GM21423 (cell line): ENCODE results near the gene ME2.
"Not testable (repeated sequence)": the region's sequence is repeated elsewhere in the genome, so short reads cannot be mapped to it uniquely, and the experiment has no call there.

Source experiments
- ATAC-seq: cut with Tn5 transposase; IDR thresholded peaks from one replicate; pipeline ENCODE4 v1.9.1; 2021; ENCODE audit warnings: mild to moderate bottlenecking, moderate library complexity; ENCODE audit not compliant: unreplicated experiment

ME2 gene

DNA sequence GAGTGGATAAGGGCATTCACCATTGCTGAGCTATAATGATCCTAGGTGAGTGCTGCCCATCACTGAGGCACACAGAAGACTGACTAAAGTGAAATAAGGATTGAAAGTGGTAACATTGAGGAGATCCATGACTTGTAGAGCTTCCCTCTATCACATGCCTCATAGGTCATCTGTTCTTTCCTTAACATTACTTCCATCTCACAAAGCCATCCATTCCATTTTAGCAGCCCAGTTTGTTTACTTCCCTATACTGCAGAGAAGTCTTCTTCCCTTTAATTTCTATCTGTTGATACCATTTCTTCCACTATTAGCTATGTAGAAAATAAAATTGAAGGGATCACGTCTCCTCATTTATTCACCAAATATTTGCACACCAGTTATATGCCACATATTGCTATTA lies 32.1 kb downstream of the ME2 start:
- no peak for ATAC-seq

DNA sequence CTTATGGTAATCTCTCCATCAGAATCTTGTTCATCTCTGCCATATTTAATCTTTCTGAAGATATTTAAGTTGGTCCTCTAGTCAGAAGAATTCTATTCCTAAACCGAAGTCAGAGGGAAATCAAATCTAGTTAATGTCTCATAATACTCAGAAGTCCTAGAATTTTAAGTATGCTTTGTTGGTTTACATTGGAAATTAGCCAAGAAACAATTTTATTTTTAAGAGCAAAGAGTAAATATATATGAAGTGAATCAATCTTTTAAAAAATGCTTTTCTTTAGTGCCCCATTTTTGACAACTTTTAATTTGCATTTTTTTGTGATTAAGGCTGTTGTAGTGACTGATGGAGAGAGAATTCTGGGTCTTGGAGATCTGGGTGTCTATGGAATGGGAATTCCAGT lies 38.1 kb downstream of the ME2 start:
- no peak for ATAC-seq

DNA sequence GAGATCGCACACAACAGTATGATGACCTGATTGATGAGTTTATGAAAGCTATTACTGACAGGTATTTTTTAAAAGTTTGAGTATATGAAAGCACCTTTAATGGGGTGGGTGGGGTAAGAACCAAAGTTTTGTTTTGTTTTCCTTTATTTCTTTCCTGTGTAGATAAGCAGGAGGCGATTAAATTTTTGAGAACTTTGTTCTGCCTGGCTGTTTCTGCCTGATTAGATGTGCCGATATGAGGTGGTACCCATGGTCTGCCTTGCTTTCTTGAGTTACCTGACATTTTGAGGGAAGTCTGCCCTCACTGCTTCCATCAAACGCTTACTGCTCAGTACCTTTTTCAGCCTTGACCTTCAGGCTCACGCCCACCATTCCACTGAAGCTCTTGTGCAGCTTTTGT lies 39.2 kb downstream of the ME2 start:
- ATAC-seq: no peak

DNA sequence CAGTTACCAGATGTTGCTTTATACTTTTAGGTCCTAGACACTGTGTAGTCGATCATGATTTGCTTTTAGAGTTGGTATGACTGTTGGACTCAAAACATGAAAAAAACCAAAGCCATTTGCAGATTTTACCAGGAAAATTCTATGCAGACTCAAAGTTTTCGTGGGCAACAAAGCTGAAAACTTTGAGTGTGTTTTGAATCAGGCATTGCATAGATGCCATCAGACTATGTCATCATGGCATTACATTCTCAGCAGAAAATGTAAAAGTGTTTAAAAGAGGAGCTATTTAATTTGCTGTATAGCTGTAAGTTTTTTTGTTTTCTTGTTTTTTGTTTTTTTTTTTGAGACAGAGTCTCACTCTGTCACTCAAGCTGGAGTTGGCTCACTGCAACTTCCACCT lies 45.5 kb downstream of the ME2 start:
- no peak for ATAC-seq

DNA sequence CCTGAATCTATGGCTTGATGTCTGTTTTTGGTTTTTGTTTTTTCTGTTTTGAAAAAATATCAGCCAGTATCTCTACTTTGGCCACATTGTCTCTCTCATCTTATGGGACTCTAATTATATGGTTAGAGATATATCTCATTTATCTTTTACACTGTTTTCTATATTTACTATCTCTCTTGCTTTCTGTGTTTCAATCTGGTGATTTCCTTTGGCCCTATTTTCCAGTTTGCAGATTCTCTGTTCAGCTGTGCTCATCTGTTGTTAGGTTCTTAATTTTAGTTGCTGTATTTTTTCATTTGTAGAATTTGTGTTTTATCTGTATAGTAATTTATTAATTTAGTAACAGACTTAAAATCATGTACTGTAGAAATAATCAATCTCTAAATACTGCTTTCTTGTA lies 47.6 kb downstream of the ME2 start:
- ATAC-seq: no peak

DNA sequence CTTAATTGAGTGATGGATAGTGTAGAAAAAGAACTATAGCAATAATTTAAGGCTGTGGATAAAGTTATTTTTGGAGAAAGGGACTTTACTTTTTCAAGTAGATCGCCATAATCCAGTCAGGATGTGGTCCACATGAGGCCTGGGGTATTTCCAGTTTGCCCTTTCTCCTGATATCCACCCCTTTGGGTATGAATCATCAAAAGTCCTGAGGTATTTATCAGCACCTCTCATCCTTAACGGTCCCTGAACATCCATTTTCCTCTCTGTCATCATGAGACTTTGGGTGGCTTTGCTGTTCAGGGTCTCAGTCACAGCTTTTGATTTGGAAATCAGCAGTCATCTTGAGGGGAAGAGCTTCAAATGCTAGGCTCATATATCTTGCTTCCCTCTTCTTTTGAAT lies 49.6 kb downstream of the ME2 start:
- ATAC-seq: no peak

DNA sequence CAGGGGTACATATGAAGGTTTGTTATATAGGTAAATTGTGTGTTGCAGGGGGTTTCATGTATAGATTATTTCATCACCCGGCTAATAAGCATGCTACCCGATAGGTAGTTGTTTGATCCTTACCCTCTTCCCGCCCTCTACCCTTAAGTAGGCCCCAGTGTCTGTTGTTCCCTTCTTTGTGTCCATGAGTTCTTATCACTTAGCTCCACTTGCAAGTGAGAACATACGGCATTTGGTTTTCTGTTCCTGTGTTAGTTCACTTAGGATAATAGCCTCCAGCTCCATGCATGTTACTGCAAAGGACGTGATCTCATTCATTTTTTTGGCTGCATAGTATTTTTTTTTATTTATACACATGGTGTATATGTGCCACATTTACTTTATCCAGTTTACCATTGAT lies 54.8 kb downstream of the ME2 start:
- no peak for ATAC-seq

DNA sequence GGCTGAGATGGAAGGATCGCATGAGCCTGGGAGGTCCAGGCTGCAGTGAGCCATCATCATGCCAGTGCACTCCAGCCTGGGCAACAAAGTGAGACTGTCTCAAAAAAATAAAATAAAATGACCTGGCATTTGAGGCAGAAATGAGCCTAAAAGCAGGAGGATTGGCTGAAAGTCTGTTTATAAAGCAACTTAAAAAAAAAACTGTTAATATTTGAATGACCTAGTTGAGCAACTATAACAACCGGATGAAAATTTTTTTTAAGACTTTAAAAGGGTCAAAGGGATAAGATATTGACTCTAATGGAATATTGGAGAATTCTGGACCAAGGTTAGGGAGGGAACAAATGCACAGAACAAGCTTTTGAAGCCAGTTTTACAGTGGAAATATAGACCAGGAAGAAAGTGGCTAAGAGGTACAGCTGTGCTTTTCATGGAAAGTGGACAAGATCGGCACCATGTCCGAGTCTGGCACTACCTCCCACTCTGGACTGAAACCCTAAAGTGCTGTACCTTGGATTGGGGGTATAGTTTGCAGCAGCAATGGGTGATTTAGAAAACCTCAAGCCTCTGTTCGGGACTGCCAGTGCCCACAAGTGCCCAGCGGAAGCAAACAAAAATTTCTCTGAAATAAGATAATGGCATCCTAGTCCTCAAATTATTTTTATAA lies 55.8 kb downstream of the ME2 start:
- ATAC-seq: no peak

DNA sequence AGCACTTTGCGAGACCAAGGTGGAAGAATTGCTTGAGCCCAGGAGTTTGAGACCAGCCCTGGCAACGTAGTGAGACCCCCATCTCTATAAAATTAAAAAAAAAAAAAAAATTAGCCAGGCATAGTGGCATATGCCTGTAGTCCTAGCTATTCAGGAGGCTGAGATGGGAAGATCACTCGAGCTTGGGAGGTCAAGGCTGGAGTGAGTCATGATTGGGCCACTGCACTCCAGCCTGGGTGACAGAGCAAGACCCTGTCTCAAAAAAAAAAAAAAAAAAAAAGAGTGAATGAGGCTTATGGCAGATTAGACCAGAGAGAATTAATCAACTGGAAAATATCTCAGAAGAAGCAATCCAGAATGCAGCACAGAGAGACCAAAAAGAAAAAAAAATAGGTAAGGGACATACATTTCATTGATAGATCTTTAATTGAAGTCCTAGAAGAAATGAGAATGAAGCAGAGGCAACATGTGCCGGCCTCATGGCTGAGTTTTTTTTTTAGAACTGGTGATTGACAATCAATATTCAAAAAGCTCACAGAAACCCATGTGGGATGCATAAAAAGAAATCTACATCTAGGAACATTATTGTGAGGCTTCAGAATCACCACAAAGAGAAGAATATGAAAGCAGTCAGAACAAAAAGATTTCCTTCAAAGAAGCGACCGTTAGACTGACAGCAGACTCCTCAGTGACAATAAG lies 56.7 kb downstream of the ME2 start:
- ATAC-seq: no peak

DNA sequence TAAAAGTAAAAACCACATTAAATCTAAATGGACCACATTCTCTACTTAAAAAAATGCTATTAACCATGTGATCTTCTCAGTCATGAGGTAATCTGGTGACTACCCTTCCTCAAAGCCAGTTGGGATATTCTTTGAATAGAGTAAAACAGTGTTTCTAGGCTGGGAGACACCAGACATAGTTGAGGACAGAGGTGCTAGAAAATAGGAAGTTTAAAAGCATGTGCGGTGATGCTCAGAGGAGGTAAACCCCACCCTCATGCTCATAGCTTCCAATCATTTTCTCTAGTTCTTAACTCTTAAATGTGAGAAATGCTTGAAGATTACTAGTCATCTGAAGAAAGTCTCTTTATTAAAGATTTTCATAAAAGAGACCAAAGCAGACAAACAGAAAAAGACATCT lies 58.3 kb downstream of the ME2 start:
- ATAC-seq: no peak

DNA sequence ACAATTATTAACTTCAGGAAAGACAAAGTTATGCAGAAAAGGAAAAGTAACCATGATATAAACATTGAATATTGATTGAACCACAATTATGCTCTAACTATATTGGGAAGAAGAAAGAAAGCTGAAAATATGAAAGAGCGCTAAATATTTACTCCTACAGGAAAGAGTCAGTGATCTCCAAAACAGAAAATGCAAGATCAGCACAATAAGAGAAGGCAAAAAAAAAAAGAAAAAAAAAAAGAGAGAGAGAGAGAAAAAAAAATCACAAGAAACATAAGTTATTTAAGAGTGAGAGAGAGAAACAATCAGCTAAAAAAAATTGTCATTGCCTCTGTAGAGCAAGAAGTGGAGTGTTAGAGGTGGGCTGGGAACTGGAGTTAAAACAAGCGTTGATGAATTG lies 60.0 kb downstream of the ME2 start:
- ATAC-seq: no peak

DNA sequence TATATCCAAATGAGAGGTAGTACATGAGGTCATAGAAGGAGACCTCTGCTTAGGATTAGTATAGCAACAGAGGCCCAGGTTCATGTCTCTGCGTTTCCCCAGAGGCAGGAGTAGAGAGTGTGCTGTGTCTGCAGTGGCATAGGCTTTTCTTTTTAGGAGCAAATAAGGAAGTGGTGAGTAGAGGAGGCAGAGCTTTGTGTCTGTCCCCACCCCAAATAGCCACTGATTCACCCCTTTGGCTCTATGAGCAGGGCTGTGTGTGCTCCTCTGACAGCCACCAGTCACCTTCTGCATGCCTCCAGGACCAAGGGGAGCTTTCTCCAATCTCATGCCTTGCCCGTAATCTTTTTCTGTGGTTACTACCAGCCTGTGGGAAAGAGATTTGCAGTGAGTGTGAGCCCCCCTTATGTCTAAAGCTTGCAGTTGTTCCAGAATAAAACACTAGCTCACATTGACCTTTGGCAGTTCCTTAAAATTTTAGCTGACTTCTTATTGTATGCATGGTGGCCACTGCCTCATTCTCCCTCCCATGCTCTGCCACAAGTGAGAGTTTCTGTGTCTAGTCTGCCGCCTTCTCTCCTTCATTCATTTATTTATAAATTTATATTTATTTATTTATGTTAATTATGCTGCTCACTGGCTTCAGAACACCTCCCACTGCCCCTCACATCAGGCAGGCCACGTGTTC lies 65.5 kb downstream of the ME2 start:
- ATAC-seq: no peak

DNA sequence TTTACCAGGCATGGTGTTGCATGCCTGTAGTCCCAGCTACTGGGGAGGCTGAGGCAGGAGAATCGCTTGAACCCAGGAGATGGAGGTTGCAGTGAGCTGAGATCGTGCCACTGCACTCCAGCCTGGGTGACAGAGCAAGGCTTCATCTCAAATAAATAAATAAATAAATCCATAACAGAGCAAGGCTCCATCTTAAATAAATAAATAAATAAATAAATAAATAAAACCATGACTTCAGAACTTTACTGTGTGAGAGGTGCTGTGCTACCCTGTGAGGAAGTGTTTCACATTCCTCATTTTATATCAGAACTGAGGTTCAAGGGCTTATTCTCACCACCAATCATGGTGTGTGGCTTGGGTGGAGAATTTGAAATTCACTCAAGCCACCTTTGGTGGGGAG lies 67.0 kb downstream of the ME2 start:
- not testable (repeated sequence) for ATAC-seq

DNA sequence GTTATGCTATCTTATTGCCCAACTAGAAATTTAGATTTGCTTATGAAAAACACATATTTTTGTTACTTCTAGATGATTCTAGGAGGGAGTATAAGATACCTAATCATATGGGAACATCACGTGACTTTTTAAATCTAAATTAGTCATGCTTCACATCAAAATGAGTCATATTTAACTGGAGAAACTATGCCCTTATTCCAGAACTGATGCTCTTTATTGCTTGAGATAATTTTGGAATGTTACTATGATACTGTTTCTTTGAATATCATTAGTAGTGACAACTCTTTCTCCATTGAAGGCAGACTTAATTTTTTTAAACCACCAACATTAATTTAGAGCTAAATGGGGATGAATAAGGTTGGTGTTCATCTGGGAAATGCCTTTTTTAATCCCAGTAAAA lies 69.0 kb downstream of the ME2 start:
- no peak for ATAC-seq

DNA sequence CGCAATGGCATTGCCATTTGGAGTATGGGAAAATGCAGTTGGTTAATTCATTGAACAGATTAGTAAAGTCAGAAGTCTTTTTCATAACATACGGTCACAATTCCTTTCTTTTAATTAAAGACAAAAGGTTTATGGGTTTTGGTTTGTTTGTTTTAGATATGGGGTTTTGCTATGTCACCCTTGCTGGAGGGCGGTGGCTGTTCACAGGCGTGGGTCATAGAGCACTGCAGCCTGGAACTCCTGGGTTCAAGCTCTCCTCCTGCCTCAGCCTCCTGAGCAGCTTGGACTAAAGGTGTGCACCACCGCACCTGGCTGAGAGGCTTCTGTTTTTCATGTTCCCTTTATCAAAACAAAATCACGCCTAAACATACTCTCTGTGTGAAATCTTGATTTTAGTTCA lies 70.3 kb downstream of the ME2 start:
- no peak for ATAC-seq

DNA sequence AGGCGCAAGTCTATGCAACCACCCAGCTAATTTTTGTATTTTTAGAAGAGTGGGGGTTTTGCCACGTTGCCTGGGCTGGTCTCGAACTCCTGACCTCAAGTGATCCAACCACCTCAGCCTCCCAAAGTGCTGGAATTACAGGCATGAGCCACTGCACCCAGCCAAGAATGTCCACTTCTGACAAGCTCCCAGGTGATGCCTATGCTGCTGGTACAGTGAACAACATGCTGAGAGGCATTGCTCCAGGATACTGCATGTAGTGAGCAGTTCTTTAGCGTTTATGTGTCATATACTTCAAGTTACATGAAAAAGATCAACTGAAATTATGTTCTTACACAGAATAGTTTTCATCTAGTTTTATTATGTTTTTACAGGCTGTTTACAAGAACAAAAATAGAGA lies 71.7 kb downstream of the ME2 start:
- ATAC-seq: no peak

DNA sequence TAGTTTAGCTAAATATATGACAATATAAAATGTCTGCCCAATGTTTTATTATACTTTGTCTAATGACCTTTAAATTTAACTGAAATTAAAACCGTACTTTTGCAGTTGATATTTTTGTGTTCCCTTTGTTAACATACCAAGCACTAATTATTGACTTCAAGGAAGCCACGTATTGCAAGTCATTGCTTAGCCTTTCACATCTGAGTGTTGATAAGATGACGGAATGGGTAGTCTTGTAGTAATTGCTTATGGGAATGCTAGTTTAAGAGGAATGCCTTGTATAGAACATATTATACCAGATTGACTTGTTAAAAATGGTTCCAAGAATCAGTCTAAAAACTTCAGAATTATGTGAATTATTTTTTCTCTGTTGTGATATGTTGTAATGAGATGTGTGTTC lies 74.9 kb downstream of the ME2 start:
- ATAC-seq: no peak

DNA sequence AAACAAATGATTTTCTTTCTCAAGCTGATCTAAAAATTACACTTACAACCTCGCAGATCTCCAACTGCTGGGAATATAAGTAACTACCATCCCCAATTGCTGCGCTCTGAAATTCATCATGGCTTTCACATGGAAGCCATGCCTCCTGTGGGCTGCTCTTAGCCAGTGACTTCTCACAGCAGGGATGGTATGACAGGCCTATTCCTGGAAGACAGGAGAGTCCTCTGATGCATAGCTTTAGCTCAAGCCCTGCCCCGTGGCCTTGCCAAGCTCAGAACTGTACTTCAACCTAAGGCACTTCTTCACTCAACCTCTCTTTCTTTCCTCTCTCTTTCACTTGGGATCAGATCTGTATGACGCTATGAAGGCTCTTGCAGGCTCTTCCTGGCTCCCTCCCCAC lies 76.3 kb downstream of the ME2 start:
- ATAC-seq: no peak

DNA sequence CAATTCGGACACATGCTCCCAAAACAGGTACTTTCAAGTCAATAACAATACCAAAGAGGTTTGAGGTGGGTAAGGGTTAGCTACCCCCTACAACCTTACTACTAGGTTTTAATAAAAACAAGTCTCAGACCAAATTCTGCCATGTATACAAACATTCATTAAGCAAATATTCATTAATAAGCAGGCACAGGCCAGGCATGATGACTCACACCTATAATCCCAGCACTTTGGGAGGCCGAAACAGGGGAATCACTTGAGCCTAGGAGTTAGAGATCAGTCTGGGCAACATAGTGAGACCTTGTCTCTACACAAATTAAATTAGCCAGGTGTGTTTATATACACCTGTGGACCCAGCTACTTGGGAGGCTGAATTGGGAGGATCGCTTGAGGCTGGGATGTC lies 77.2 kb downstream of the ME2 start:
- no peak for ATAC-seq

DNA sequence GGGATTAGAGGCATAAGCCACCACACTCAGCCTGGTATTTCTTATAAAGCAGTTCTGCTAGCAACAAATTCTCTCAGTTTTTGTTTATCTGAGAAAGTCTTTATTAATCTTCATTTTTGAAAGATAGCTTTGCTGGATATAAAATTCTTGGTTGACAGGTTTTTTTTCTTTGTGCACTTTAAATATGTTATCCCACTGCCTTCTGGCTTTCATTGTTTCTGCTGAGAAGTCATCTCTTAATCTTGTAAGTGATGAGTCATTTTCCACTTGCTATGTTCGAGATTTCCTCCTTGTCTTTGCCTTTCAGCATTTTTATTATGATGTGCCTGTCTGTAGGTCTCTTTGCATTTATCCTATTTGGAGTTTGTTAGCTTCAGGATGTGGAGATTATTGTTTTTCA lies 83.1 kb downstream of the ME2 start:
- ATAC-seq: no peak

DNA sequence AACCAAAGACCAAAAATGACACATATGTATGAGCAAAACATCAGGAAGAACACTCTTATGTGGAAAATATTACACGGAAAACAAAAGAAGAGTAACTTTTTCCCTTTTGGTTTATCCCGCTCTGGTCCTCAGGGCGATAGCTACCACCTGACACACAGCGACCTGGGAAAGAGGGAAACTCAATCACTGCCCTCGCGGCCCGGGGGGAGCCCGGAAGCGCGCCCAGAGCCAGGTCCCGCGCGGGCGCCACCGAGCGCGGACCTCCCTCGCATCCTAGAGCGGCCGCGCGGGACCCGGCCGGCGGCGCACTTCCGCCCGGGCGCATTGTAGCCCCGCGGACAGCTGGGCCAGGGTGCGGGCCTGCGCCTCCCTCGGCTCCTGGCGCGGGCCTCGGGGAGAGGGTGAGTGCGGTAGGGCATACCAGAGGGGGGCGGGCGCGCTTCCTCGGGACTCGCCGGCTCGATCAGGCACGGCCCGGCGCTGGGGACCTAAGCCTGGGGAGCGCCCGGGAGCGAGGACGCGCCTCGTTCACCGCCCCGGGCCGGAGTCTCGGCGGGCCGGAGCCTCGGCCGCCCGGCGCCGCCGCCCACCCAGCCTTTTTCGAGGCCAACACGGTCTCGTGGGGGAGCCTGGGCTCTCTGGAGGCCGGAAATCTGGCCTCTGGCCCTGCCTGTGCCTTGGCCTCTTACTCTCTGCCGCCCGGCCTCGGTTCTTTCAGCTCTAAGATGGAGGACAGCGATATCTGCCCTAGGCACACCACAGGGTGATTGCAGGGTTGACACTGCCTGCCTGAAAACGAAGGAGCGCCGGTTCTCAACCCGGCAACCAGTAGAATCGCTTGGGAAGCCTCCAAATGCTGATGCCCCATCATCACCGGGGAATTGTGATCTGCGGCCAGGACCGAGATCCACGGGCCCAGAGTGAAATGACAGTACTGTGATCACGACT lies 89.1 kb downstream of the ME2 start, which contains the start of gene ELAC1:
Gene ELAC1, plus strand, starts transcription at position 327 of the 948 bp plus-strand sequence. CDS start 6,365 bp downstream, outside the sequence.
- ATAC-seq: peak; percentile 95
